ENCODE results near the gene KLHL33.

Gene KLHL33

DNA sequence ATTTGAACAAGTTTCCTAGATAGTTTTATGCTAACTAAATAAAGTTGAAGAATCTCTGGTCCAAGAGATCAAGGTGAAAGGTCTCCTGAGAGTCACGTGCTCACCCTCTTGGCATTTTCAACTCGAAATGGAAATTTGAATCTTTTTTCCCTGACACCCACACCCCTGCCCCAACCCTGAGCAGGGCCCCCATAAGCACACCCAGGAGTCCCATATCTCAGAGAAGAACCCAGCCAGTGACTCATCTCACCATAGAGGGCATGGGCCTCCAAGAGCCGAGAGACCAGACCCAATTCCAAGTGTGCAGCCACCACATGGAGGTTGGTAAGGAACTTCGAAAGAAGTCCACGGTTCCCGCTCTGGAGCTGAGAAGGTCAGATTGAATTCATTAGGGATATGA, 55.3 kb downstream of the KLHL33 start (continued):
- TF ChIP-seq, protein P1, sequence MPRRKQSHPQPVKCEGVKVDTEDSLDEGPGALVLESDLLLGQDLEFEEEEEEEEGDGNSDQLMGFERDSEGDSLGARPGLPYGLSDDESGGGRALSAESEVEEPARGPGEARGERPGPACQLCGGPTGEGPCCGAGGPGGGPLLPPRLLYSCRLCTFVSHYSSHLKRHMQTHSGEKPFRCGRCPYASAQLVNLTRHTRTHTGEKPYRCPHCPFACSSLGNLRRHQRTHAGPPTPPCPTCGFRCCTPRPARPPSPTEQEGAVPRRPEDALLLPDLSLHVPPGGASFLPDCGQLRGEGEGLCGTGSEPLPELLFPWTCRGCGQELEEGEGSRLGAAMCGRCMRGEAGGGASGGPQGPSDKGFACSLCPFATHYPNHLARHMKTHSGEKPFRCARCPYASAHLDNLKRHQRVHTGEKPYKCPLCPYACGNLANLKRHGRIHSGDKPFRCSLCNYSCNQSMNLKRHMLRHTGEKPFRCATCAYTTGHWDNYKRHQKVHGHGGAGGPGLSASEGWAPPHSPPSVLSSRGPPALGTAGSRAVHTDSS (tag by site-specific recombination; IDR thresholded peaks at IDR 0.05), result no peak

DNA sequence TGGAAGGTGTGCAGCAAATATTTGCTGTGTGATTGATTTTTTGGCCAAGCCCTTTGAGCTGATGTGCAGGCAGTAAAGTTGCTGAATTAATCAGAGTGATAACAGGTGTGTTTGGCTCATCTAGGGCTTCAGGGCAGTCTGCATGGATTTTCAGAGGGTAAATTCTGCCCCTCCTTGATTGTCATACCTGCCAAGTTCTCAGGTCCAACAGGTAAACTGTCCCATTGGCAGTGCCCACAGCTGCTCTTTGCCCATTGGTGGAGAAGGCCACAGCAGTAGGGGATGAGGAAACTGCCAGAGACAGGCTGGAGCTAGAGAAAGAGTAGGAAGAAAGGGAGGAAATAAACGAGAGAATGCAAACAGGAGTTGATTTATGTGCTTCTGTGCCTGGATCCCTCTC, 56.2 kb downstream of the KLHL33 start:
- Histone ChIP-seq H3K4me1 (ENCODE audit: control insufficient read depth, insufficient read depth, low read length) (no peaks in the 10 kb centered on the region; the same call in 1 of the 2 replicates), H3K4me3 (ENCODE audit: low read depth, low read length) (no peak overlapping the region), H3K9me3 (ENCODE audit: control insufficient read depth, insufficient read depth, low read depth, low read length) (no peaks in the 10 kb centered on the region), H3K27ac (ENCODE audit: extremely low read depth, low read depth, low read length) (no peak overlapping the region), H3K36me3 (ENCODE audit: control insufficient read depth in 2 of 2, insufficient read depth in 1 of 2, low read length in 2 of 2) (peaks cover 10 to 91% of the 10 kb centered on the region in 2 experiments; a peak in 2 of 3 replicates)
- ChIA-PET POLR2A (no interaction called here), CTCF (no interaction called here)
- TF ChIP-seq KLF1 (tag by site-specific recombination; IDR thresholded peaks at IDR 0.05) (no peak), ZIC2 (tag by site-specific recombination; IDR thresholded peaks at IDR 0.05) (no peak)

DNA sequence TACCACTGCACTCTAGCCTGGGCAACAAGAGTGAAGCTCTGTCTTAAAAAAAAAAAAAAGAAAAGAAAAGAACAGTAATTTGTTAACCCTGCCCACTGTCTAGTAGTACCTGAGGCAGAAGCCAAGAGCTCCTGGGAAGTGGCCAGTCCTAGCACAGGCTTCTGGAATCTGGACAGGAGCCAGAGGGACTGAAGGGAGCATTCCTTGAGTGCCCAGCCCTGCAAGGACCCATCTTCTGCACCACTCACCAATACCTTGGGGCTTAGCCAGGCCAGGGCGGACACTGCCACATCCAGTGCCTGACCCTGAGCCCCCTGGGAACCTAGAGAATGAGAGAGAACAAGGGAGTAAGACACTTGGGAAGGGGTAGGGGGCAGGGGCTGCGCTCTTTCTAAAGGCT, 58.8 kb downstream of the KLHL33 start:
- no peak overlapping the region for H3K27ac ChIP-seq (ENCODE audit: extremely low read depth, low read depth, low read length)
- H3K4me3 ChIP-seq (ENCODE audit: low read depth, low read length), result no peak overlapping the region
- no peaks in the 10 kb centered on the region for H3K4me1 ChIP-seq (ENCODE audit: control insufficient read depth, insufficient read depth, low read length)
- TF ChIP-seq ZNF791 (tag by site-specific recombination; IDR thresholded peaks at IDR 0.05) (no peak), EGR2 (tag by site-specific recombination; IDR thresholded peaks at IDR 0.05; ENCODE audit: low read depth) (no peak), ZNF776 (tag by site-specific recombination; IDR thresholded peaks at IDR 0.05; ENCODE audit: borderline replicate concordance) (no peak), ZNF19 (tag by site-specific recombination; IDR thresholded peaks at IDR 0.05; ENCODE audit: low read depth) (no peak), ZNF416 (tag by site-specific recombination; IDR thresholded peaks at IDR 0.05) (no peak), HOXD13 (CRISPR knock-in tag; IDR thresholded peaks at IDR 0.05; ENCODE audit: borderline replicate concordance) (no peak), ZNF366 (tag by site-specific recombination; conservative IDR thresholded peaks at IDR 0.05) (no peak), ZNF157 (tag by site-specific recombination; IDR thresholded peaks at IDR 0.05) (no peak), ZFP37 (tag by site-specific recombination; IDR thresholded peaks at IDR 0.05) (no peak), SCRT1 (tag by site-specific recombination; IDR thresholded peaks at IDR 0.05; ENCODE audit: borderline replicate concordance) (no peak), GLI2 (tag by site-specific recombination; IDR thresholded peaks at IDR 0.05; ENCODE audit: borderline replicate concordance, low read depth) (no peak), ZNF202 (tag by site-specific recombination; IDR thresholded peaks at IDR 0.05; ENCODE audit: borderline replicate concordance) (no peak), MZF1 (tag by site-specific recombination; IDR thresholded peaks at IDR 0.05; ENCODE audit: borderline replicate concordance) (no peak), ZNF596 (tag by site-specific recombination; IDR thresholded peaks at IDR 0.05) (no peak), ZNF549 (tag by site-specific recombination; IDR thresholded peaks at IDR 0.05) (no peak)
- TF ChIP-seq, protein P2, sequence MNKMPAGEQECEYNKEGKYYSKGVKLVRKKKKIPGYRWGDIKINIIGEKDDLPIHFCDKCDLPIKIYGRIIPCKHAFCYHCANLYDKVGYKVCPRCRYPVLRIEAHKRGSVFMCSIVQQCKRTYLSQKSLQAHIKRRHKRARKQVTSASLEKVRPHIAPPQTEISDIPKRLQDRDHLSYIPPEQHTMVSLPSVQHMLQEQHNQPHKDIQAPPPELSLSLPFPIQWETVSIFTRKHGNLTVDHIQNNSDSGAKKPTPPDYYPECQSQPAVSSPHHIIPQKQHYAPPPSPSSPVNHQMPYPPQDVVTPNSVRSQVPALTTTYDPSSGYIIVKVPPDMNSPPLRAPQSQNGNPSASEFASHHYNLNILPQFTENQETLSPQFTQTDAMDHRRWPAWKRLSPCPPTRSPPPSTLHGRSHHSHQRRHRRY (tag by site-specific recombination; IDR thresholded peaks at IDR 0.05), result no peak
- TF ChIP-seq, protein P3, sequence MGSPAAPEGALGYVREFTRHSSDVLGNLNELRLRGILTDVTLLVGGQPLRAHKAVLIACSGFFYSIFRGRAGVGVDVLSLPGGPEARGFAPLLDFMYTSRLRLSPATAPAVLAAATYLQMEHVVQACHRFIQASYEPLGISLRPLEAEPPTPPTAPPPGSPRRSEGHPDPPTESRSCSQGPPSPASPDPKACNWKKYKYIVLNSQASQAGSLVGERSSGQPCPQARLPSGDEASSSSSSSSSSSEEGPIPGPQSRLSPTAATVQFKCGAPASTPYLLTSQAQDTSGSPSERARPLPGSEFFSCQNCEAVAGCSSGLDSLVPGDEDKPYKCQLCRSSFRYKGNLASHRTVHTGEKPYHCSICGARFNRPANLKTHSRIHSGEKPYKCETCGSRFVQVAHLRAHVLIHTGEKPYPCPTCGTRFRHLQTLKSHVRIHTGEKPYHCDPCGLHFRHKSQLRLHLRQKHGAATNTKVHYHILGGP (tag by site-specific recombination; IDR thresholded peaks at IDR 0.05), result no peak
- no peaks in the 10 kb centered on the region for H3K9me3 ChIP-seq (ENCODE audit: control insufficient read depth, insufficient read depth, low read depth, low read length)
- POLR2A ChIA-PET, result no interaction called here
- CTCF ChIA-PET, result no interaction called here
- peaks cover 12 to 88% of the 10 kb centered on the region in 2 experiments; a peak in 2 of 3 replicates for H3K36me3 ChIP-seq (ENCODE audit: control insufficient read depth in 2 of 2, insufficient read depth in 1 of 2, low read length in 2 of 2)
